Heart left ventricle (tissue), 13 donors: Measurements from ENCODE around the gene CXCL5.
"Not testable (repeated sequence)": the region's sequence is repeated elsewhere in the genome, so short reads cannot be mapped to it uniquely, and the experiment has no call there.

ENCODE experiments used
- CTCF ChIP-seq, 12 donors: fragments of 200-600 bp; sonication (generic) in 4 of 12; IDR thresholded peaks; one replicate each; pipeline versions ENCODE4 v1.5.0 to v1.8.0; 2018 to 2022; ENCODE audit warnings: antibody characterized with exemption in 12 of 12, mild to moderate bottlenecking in 5 of 12
- POLR2A ChIP-seq, 2 donors: fragments of 450-650 bp; IDR thresholded peaks; one replicate each; pipeline ENCODE4 v1.6.1; 2017; ENCODE audit warnings: antibody characterized with exemption in 2 of 2, mild to moderate bottlenecking in 2 of 2, moderate library complexity in 2 of 2
- donor health status: ischemic (EF 13 %, LVEDD 7.1; RV severe dilation, severe dysfunction).
- donor health status: DM: no; HTN: yes; CAD: no.
- donor health status: DM: no; HTN: no; CAD: no.
- donor health status: ischemic (EF 25% LVEDD 6.9; RV normal size, moderate dysfunction).
- donor health status: ischemic (EF 25% LVEDD 5.7; RV mildly dilated, moderate dysfunction).
- donor health status: ischemic (EF 35%, LVEDD 5.7; RV mildly dilated, moderate dysfunction).
- donor health status: nonischemic (EF 11% LVEDD 7.7; RV severe dilation, severe dysfunction).
- donor health status: DM: yes; HTN: yes; CAD: no.
- donor health status: PGD.
- donor health status: ischemic (EF 29% LVEDD 5.4; RV normal size, mild dysfunction).
- donor health status: nonischemic (EF 23%, LVEDD 6.1; RV moderate dilation, normal function).

- TF ChIP-seq POLR2A, CTCF (IDR thresholded peaks at IDR 0.05): not testable (repeated sequence)
Measured at GRCh38 chr4:73981175-73981574, 17.3 kb downstream of the CXCL5 start.
